VCaP (cell line): Measurements from ENCODE around the gene HSPB9.
A peak's percentile ranks its signal among the peaks of the same experiment; 100 is the strongest.

ENCODE experiments used
- H3K27ac ChIP-seq: fragments of 450-650 bp; 2 replicates; pipeline ENCODE4 v1.5.1; 2017
- TF ChIP-seq, protein P1 (sequence below): fragments of 450-650 bp; conservative IDR thresholded peaks from 2 replicates; pipeline ENCODE4 v1.5.1; 2017; ENCODE audit warnings: mild to moderate bottlenecking, moderate library complexity

Gene HSPB9

GRCh38 chr17:42163113-42163512, 40.5 kb downstream of the HSPB9 start:
- no peak overlapping the region for H3K27ac ChIP-seq
- TF ChIP-seq, protein P1, sequence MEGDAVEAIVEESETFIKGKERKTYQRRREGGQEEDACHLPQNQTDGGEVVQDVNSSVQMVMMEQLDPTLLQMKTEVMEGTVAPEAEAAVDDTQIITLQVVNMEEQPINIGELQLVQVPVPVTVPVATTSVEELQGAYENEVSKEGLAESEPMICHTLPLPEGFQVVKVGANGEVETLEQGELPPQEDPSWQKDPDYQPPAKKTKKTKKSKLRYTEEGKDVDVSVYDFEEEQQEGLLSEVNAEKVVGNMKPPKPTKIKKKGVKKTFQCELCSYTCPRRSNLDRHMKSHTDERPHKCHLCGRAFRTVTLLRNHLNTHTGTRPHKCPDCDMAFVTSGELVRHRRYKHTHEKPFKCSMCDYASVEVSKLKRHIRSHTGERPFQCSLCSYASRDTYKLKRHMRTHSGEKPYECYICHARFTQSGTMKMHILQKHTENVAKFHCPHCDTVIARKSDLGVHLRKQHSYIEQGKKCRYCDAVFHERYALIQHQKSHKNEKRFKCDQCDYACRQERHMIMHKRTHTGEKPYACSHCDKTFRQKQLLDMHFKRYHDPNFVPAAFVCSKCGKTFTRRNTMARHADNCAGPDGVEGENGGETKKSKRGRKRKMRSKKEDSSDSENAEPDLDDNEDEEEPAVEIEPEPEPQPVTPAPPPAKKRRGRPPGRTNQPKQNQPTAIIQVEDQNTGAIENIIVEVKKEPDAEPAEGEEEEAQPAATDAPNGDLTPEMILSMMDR = no peak

- H3K27ac ChIP-seq = no peak overlapping the region
- TF ChIP-seq, protein P1 = no peak
Measured at GRCh38 chr17:42163696-42164407, 41.2 kb downstream of the HSPB9 start.

DNA sequence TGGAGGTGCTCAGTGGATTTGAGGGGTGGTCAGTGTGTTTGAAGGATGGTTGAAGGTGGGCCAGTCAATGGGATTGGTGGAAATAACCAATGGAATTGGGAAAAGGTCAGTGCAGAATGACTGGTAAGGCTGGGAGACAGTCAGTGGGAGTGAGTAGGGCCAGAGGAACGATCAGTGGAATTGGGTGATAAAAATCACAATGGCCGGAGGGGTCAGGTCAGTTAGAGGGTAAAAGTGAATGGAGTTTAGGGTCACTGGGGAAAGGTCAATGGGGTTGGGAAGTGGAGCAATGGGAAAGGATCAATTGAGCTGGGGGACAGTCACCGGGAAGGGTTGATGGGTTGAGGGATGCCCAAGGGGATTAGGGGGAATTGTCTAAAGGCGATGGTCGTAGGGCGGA, 43.1 kb downstream of the HSPB9 start:
- TF ChIP-seq, protein P1 = no peak
- no peak overlapping the region for H3K27ac ChIP-seq

DNA sequence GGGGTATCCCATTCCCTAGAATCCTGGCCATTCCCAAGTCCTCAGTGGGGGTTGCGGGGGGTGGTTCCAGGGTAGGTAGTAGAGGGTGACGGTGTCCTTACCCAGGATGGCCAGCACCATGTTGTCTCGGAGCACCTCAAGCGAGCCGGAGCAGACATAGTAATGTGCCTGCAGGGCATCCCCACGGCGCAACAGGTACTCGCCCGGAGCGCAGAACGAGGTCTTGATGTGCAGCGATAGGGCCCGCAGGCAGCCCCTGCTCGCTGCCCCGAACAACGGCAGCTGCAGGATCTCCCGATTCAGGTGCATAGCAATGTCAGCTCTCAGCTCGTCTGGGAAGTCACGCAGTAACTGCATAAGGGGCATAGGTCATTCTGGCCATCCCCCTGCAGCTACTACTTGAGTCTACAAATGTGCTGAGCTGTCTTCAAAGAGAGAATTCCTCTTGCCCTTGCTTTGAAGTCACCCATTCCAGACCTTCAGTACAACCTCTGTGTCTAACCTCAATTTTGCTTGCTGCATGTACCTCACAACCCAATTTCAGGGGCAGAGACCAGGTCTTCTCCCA, 43.7 kb downstream of the HSPB9 start:
- H3K27ac ChIP-seq = no peak overlapping the region
- TF ChIP-seq, protein P1 = no peak

DNA sequence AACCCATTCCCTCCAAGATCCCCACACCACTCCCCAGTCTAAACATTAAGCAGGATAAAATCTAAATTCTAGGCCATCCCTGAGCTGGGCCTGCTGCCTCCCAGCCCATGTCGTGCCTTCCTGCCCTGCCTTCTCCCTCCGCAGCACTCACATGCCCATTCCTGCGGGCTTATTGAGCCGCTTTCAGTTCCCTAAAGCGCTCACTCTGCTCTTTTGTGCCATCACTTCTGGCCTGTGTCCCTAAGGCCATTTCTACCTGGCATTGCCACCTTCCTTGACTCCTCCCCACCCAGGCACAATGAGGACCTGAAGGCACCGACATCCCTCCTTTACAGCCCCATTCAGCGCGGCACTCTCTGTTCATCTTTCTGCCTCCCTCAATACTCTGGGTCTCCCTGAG, 45.2 kb downstream of the HSPB9 start:
- TF ChIP-seq, protein P1 = no peak
- no peak overlapping the region for H3K27ac ChIP-seq

DNA sequence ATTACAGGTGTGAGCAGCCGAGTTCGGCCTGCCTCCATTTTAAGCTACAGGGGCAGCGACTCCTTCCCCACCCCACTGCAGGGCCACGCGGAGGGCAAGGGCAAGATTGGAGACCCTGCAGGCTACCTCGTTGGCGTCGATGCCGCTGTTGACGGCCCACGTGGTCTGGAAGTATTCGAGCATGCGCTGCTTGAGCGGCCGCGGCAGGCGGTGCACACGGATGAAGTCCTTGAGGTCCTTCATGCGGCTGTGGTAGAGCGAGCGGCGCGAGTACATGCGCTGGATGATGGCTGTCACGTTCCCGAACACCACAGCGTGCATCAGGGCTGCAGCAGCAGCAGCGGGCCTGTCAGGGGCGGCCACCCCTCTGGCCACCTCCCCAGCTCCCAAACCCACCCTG, 46.7 kb downstream of the HSPB9 start:
- TF ChIP-seq, protein P1 = no peak
- no peak overlapping the region for H3K27ac ChIP-seq

DNA sequence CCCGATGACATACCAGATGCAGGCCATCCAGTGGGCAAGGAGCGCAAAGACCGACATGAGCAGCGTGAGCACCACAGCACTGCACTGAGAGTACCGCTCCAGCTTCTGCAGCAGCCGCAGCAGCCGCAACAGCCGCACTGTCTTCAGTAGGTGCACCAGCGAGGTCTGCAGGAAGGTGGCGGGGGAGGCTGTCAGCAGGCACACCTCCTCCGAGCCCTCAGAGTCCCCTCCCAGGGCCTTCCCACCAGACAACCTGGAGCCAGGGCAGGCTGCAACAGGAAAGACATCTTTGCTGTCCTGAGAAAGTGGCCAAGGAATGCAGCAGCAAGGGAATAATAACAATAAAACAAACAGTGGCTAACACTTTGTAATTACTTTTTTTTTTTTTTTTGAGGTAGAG, 49.2 kb downstream of the HSPB9 start:
- peak overlapping the region; percentile 13; the same call in 1 of the 2 replicates for H3K27ac ChIP-seq
- TF ChIP-seq, protein P1 = no peak
